Neural cell (in vitro differentiated cells): ENCODE results near the gene RASL12.

ENCODE experiments used
- CTCF ChIP-seq: fragments of 450-650 bp; IDR thresholded peaks from 2 replicates; pipeline ENCODE4 v1.5.1; 2014; ENCODE audit warnings: antibody characterized with exemption, mild to moderate bottlenecking, moderate library complexity; ENCODE audit not compliant: poor library complexity, severe bottlenecking
- EP300 ChIP-seq: fragments of 450-650 bp; conservative IDR thresholded peaks from 2 replicates; pipeline ENCODE4 v1.6.1; 2014; ENCODE audit warnings: antibody characterized with exemption, mild to moderate bottlenecking, moderate library complexity; ENCODE audit not compliant: poor library complexity, severe bottlenecking
- EZH2 ChIP-seq: fragments of 200-600, 300-800 bp; shearing (Covaris generic), sonication (generic); IDR thresholded peaks from 2 replicates; pipeline ENCODE4 v1.6.1; 2014; ENCODE audit warnings: antibody characterized with exemption, low read length, borderline replicate concordance, mild to moderate bottlenecking; ENCODE audit not compliant: insufficient read depth, poor library complexity, severe bottlenecking
- MXI1 ChIP-seq: fragments of 450-650 bp; conservative IDR thresholded peaks from 2 replicates; pipeline ENCODE4 v1.6.1; 2014; ENCODE audit warnings: antibody characterized with exemption, mild to moderate bottlenecking; ENCODE audit not compliant: poor library complexity, severe bottlenecking
- POLR2AphosphoS5 ChIP-seq: IDR thresholded peaks from 2 replicates; pipeline ENCODE4 v1.6.1; 2012
- REST ChIP-seq: IDR thresholded peaks from 2 replicates; pipeline ENCODE4 v1.6.1; 2012; ENCODE audit warnings: borderline replicate concordance
- SMC3 ChIP-seq: fragments of 450-650 bp; conservative IDR thresholded peaks from 2 replicates; pipeline ENCODE4 v1.6.1; 2014; ENCODE audit warnings: antibody characterized with exemption, mild to moderate bottlenecking, moderate library complexity; ENCODE audit not compliant: poor library complexity
- TAF1 ChIP-seq: IDR thresholded peaks from 2 replicates; pipeline ENCODE4 v1.6.1; 2012; ENCODE audit warnings: low read depth

DNA sequence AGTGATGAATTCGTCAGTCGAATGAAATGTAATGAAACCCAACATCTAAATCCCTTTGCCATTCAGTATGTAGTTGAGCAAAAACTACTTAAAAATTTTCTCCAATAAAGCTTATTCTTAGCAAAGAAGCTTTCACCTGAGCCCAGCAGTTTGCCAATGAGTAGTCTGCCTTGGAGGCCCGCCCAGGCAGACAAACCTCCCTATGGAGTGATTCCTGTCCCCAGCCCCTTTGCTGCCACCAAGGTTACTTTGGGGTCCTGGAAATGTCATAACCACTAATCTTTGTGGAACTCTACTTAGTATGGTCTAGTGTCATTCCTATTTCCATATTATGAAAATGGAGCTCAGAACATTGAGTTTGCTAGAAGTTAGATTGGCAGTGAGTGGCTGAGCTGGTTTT lies 35.1 kb upstream of the RASL12 start:
- no peak for TF ChIP-seq CTCF
- TF ChIP-seq TAF1: no peak
- TF ChIP-seq EZH2: no peak
- TF ChIP-seq EP300: no peak
- TF ChIP-seq POLR2AphosphoS5: no peak
- no peak for TF ChIP-seq REST
- no peak for TF ChIP-seq SMC3
- TF ChIP-seq MXI1: no peak
